Measurements from ENCODE around the gene SKOR1.

SKOR1 gene

GRCh38 chr15:67801142-67801541, 24.2 kb upstream of the SKOR1 start:
- no peaks in the 10 kb centered on the region for H3K27me3 ChIP-seq (ENCODE audit: insufficient read depth, low read length)
- H3K79me2 ChIP-seq (ENCODE audit: insufficient read depth, low read length): no peaks in the 10 kb centered on the region
- H3K9me2 ChIP-seq (ENCODE audit: low read depth, low read length): no peaks in the 10 kb centered on the region
- H3K9ac ChIP-seq (ENCODE audit: low read length): no peak overlapping the region
- H3F3A ChIP-seq (ENCODE audit: insufficient read depth, low read length): no peaks in the 10 kb centered on the region
- H3K9me3 ChIP-seq (ENCODE audit: low read length): 0 out of 2 replicates have a peak, but pooled peaks cover 1% of the 10 kb centered on the region
- no peak overlapping the region for H2AFZ ChIP-seq (ENCODE audit: low read length)
- H3K27ac ChIP-seq (ENCODE audit: low read depth, low read length, poor library complexity, severe bottlenecking): peak overlapping the region; percentile 86
- TF ChIP-seq CTCF (IDR thresholded peaks at IDR 0.05; ENCODE audit: low read length) (no peak), EZH2 (IDR thresholded peaks at IDR 0.05; ENCODE audit: borderline replicate concordance, low read length) (no peak)
- H4K20me1 ChIP-seq (ENCODE audit: insufficient read depth, low read length): no peaks in the 10 kb centered on the region
- H3K36me3 ChIP-seq (ENCODE audit: insufficient read depth, low read length): peaks cover 9% of the 10 kb centered on the region
- peaks cover 46% of the 10 kb centered on the region for H3K4me1 ChIP-seq (ENCODE audit: insufficient read depth, low read length, severe bottlenecking)
- H3K4me3 ChIP-seq (ENCODE audit: low read depth, low read length, poor library complexity, severe bottlenecking): no peak overlapping the region
- no peak overlapping the region for H3K4me2 ChIP-seq (ENCODE audit: low read length)

GRCh38 chr15:67801926-67802914, 23.1 kb upstream of the SKOR1 start:
- no peak overlapping the region for H3K4me3 ChIP-seq (ENCODE audit: low read depth, low read length, poor library complexity, severe bottlenecking)
- no peak overlapping the region for H2AFZ ChIP-seq (ENCODE audit: low read length)
- no peaks in the 10 kb centered on the region for H3K9me3 ChIP-seq (ENCODE audit: low read length)
- peak overlapping the region; percentile 86 for H3K27ac ChIP-seq (ENCODE audit: low read depth, low read length, poor library complexity, severe bottlenecking)
- no peaks in the 10 kb centered on the region for H4K20me1 ChIP-seq (ENCODE audit: insufficient read depth, low read length)
- H3K4me1 ChIP-seq (ENCODE audit: insufficient read depth, low read length, severe bottlenecking): peaks cover 57% of the 10 kb centered on the region
- H3K9me2 ChIP-seq (ENCODE audit: low read depth, low read length): no peaks in the 10 kb centered on the region
- no peaks in the 10 kb centered on the region for H3K79me2 ChIP-seq (ENCODE audit: insufficient read depth, low read length)
- H3K9ac ChIP-seq (ENCODE audit: low read length): no peak overlapping the region
- TF ChIP-seq EZH2 (IDR thresholded peaks at IDR 0.05; ENCODE audit: borderline replicate concordance, low read length) (no peak), CTCF (IDR thresholded peaks at IDR 0.05; ENCODE audit: low read length) (no peak)
- H3F3A ChIP-seq (ENCODE audit: insufficient read depth, low read length): no peaks in the 10 kb centered on the region
- H3K27me3 ChIP-seq (ENCODE audit: insufficient read depth, low read length): no peaks in the 10 kb centered on the region
- no peaks in the 10 kb centered on the region for H3K36me3 ChIP-seq (ENCODE audit: insufficient read depth, low read length)
- H3K4me2 ChIP-seq (ENCODE audit: low read length): no peak overlapping the region

GRCh38 chr15:67803299-67803698, 22.0 kb upstream of the SKOR1 start:
- H3K9me2 ChIP-seq (ENCODE audit: low read depth, low read length): no peaks in the 10 kb centered on the region
- no peaks in the 10 kb centered on the region for H3F3A ChIP-seq (ENCODE audit: insufficient read depth, low read length)
- H3K27ac ChIP-seq (ENCODE audit: low read depth, low read length, poor library complexity, severe bottlenecking): peak overlapping the region; percentile 86
- peaks cover 61% of the 10 kb centered on the region for H3K4me1 ChIP-seq (ENCODE audit: insufficient read depth, low read length, severe bottlenecking)
- no peak overlapping the region for H3K4me3 ChIP-seq (ENCODE audit: low read depth, low read length, poor library complexity, severe bottlenecking)
- H3K79me2 ChIP-seq (ENCODE audit: insufficient read depth, low read length): no peaks in the 10 kb centered on the region
- no peak overlapping the region for H3K9ac ChIP-seq (ENCODE audit: low read length)
- no peak overlapping the region for H3K4me2 ChIP-seq (ENCODE audit: low read length)
- TF ChIP-seq EZH2 (IDR thresholded peaks at IDR 0.05; ENCODE audit: borderline replicate concordance, low read length) (no peak), CTCF (IDR thresholded peaks at IDR 0.05; ENCODE audit: low read length) (peak; percentile 18; the same call in 1 of the 2 replicates)
- no peaks in the 10 kb centered on the region for H3K27me3 ChIP-seq (ENCODE audit: insufficient read depth, low read length)
- no peaks in the 10 kb centered on the region for H3K9me3 ChIP-seq (ENCODE audit: low read length)
- H3K36me3 ChIP-seq (ENCODE audit: insufficient read depth, low read length): no peaks in the 10 kb centered on the region
- H2AFZ ChIP-seq (ENCODE audit: low read length): no peak overlapping the region
- no peaks in the 10 kb centered on the region for H4K20me1 ChIP-seq (ENCODE audit: insufficient read depth, low read length)

All from OCI-LY1 (cell line).